CD4-positive, alpha-beta T cell treated with Interleukin-6 for 4 hours (primary cell): ENCODE measurements around the gene SEC14L5.

Experiments used
- DNase-seq: peaks from one replicate; pipeline ENCODE4 v3.0.0-alpha.2; 2020; ENCODE audit warnings: mixed read lengths

Gene SEC14L5

DNA sequence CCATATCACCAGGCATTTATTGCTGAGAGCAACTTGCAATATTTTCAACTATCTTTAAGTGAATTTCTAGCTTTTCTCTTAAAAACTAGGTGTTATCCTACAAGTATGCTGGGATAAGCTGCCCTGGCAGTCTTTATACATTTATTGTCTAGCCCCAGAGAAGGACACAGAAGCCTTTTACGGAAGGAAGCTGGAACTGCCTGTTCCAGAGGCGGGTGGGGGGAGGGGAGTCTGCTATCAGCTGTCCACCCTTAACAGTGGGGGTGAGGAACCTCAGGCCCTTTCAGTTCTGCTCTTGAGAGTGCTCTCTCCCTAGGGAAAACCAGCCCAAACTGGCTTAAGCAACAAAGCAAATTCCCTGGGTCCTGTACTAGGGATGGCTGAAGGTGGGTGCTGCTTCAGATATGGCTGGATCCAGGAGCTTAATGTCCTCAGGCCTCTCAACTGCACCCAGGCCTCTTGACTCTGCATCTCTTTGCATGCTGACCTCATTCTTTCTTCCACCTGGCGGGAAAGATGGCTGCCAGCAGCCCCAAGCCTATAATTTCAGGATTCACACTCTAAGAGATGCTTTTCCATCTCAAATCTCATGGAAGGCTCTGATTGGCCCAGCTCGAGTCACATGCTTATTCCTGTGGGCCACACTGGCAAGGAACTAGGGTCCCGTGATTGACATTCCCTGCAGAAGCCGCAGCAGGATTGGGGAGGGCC is 59.0 kb downstream of the SEC14L5 start:
- no peak for DNase-seq

DNA sequence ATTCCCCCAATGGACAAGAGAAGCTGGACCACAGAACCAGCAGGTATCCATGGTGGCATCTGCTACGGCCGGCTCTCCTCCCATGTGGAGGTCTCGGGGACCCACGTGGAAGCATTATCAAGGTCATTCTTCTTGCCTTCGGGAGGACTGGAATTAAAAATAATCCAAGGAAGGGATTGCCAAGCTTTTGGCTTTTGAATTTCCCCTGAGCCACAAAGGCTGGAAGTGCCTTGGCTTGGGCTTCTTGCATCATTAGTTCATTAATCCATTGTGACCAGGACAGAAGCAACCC is 59.5 kb downstream of the SEC14L5 start:
- no peak for DNase-seq

DNA sequence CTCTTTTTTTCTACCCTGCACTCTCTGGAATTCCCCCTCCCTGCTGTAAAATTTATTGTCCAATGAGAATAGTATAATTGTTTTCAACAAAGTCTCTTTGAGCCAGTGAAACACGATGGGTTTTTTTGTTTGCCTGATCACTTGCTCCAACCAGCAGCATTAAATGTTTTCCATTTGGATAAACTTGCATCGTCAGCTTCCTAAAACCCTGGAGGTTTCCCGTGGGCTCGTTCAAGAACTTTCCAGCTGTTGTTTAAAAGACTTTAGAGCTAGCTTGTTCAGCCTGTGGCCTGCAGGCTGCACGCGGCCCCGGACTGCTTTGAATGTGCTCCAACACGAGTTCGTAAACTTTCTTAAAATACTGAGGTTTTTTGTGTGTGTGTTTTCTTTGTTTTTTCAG is 60.7 kb downstream of the SEC14L5 start:
- DNase-seq, result no peak

DNA sequence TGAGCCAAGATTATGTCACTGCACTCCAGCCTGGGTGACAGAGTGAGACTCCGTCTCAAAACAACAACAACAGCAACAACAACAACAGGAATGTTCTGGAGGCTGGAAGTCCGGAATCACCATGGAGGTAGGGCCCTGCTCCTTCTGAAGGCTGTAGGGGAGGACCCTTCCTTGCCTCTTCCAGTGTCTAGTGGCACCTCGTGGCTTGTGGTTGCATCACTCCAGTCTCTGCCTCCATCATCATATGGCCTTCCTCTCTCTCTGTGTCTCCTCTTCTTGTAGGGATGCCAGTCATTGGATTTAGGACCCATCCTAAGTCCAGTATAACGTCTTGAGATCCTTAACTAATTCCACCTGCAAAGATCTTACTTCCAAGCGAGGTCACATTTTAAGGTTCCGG is 61.6 kb downstream of the SEC14L5 start:
- no peak for DNase-seq

DNA sequence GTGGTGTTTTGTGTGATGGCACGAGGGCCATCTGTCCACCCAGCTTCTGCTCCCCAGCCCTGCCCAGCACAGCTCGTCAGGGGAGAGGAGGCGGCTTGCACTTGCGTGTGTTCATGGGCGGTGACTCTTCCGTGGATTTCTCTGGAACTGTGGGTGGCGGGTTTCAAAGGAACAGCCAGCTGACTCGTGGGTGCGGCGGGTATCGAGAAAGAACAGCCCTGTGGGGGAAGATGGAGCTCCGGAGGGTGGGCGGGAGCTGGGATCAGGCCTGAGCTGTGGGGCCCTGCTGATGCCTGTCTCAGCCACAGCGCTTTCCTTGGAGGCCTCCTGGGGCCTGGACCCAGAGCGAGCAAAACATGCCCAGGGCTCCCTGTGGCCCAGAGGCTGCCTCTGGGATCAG is 62.4 kb downstream of the SEC14L5 start:
- no peak for DNase-seq

DNA sequence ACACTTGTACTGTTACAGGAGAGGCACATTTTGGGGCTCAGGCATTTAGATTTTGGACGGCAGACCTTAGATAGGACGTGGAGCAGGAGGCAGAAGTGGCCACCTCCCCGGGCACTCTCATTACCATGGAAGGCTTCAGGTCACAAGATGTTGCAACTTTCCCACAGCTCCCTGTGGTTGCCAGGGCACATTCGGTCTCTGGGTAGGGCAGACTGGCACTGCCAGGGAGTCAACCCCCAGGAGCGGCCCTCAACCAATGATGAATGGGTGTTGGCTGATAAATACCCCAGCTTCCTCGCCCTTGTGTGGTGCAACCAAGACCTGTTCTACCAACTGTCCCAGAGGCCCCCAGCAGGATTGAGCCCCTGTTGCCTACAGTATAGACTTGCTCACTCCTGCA is 64.4 kb downstream of the SEC14L5 start:
- DNase-seq, result no peak

DNA sequence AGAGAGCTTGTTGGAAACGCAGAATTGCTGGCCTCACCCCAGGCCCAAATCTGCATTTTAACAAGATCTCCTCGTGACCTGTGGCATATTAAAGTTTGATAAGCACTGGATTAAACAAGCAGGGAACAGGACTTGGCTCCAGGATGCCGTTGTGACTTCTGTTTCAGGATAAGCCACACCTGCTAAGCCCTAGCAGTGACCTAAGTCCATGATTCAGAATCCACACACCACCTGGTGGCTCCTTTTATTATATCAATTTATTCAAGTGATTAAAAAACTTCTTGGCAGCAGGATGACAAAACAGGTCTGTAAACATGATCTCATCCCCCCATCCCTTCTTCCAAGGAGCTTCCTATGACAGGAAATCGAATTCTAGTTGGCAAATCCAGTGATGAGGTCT is 66.5 kb downstream of the SEC14L5 start:
- DNase-seq, result no peak

DNA sequence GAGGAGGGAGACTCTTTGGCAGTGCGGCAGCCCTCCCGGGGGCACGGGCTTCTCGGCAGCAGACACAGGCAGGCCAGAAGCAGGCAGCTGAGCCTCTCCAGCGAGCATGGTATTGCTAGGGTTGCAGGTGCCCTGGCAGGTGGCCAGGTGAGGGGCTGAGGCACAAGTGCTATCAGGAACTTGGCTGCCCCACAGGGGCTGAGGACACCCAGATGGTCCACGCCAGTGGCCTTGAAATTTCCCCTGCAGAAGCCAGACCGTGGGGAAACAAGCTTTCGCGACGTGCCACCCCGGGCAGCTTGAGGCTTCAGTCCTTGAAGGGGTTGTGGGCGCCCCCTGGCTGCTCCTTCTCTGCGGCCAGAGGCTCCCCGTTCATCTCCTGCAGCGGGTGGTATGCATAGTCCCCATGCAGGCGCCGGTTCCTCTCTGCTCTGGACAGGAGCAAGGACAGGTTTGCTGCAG is 67.1 kb downstream of the SEC14L5 start:
- DNase-seq, result peak; percentile 8

DNA sequence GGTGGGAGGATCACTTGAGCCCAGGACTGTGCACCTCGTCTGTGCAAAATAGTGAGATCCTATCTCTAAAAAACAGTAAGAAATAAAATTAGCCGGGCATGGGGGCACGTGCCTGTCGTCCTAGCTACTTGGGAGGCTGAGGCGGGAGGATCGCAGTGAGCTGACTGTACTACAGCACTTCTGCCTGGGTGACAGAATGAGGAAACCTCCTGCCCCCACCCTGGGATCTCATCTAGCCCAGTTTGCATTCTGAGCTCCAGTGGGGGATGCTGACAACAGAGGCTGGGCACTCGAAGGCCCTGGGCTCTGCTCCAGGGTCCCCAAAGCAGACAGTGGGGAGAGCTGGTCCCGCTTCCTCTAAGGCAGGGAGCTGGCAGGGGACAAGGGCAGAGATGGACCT is 68.5 kb downstream of the SEC14L5 start:
- no peak for DNase-seq

DNA sequence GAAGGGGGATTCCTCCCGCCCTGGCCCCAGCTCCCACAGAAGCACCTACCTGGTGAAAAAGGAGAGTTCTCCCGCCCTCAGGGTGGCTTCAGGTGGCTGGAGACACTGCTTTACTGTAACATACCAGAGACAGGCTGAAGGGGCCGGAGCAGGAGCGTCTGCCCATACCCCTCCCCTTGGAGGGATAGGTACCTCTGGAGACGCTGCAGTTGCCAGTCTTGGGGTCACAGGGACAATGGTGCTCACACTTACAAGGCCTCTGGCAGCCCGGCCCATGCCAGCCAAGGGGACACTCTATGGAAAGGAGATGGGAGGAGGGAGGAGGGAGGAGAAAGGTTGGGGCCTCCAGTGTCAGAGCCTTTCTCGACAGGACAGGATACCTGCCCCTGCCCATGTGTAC is 69.0 kb downstream of the SEC14L5 start:
- no peak for DNase-seq

DNA sequence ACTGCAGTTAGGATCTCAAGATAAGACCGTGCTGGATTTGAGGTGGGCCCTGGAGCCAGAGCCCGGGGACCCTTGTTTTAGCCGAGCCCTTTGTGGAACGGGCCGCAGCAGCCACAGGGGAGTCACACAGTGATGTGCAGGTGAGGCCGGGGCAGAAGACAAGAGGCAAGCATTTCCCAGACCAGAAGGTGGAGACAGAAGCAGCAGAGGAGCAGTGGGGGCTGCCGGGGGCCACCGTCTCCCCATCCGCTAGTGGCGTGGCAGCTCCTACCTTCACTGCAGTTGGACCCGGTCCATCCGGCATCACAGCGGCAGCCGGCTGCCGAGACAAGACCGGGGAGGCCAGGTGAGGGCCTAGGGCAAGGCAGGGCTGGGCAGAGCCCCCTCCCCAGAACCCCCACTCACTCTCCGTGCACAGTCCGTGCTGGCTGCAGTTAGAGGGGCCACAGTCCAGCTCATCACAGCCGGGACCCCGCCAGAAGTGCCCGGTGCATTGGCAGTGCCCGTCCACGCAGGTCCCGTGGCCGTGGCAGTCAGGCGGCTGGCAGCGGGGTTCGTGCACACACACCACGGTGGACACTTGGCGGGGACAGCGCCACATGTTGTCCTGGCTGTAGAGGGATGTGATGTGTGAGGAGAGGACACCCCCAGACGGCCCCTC is 69.6 kb downstream of the SEC14L5 start:
- DNase-seq, result no peak

DNA sequence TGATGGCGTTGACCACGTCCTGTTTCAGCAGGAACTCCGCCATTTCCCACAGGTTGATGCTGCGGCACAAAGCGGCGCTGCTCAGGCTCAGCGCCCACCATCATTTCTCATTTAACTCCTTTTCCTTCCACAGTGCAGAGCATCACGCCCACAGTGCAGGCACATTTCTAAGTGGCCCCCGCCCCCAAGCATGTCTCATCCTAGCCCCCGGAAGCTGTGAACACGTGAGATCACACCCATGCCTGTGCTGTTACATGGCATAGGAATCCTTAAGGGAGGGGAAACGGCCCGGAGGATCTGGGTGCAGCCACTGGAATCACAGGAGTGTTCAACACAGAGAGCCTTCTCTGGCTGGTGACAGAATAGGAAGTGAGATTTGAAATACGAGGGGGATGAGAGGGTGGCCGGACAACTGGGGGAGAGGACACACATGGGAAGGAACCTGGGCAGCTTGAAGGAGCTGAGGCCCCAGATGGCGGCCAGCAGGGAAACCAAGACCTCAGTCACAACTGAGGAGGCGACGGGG is 70.9 kb downstream of the SEC14L5 start:
- DNase-seq, result no peak

DNA sequence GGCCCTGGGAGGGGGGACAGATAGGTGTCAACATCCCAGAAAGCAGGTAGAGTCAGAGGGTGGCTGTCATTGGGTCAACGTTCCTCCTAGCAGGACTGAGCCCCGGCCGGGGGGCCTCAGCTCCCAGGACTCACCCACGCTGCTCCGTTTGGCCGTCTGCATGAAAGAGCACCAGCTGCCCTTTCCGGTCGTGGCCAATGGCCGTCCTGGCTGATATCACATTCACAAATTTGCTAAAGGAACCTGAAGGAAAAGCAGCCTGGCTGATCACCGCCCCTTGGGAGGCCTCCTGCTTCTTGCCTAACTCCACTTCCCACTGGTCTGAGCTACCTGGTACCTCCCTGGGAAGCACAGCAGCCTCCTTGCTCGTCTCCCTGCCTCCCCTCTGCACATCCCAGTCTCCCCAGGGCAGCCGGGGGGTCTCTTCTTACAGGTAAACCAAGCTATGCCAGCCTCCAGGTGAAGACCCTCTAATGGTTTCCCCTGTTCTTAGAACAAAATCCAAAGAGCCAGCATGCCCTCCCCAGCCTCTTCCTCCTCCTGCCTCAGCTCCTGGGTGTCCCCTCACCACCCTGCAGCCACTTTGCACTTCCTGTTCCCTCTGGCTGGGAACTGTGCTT is 72.2 kb downstream of the SEC14L5 start:
- no peak for DNase-seq

DNA sequence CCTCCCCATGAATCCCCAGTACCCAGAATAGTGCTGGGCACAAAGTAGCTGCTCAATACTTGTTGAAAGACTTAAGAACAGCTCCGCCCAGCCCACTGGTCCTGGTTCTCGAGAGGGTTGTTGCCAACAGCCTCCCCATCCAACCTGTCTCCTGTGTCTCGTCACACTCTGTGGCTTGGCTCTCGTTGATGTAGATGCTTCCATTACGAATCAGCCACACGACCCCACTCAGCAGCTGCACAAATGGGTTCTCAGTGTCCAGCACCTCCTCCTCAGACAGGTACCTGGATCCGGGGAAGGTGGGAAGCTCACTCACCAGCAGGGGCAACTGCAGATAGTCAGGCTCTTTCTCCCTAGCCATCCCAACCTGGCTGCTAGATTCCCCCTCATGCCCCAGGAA is 73.5 kb downstream of the SEC14L5 start:
- no peak for DNase-seq

DNA sequence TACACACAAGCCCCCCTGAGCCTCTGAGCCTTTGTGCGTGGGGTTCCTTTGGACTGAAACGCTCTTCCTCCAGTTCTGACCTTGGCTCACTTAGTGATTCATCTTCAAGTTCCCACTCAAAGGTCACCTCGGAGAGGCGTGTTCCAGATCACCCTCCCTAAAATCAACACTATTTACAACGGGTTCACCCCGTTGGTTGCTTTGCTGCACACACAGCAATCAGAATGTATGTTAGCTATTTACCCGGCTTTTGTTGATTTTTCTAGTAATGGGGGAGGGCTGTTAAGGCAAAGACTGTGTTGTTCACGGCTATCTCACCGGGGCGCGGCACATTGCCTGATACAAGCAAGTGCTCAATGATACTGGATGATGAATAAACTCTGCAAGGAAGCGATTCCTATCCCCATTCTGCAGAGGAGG is 74.6 kb downstream of the SEC14L5 start:
- DNase-seq, result no peak

DNA sequence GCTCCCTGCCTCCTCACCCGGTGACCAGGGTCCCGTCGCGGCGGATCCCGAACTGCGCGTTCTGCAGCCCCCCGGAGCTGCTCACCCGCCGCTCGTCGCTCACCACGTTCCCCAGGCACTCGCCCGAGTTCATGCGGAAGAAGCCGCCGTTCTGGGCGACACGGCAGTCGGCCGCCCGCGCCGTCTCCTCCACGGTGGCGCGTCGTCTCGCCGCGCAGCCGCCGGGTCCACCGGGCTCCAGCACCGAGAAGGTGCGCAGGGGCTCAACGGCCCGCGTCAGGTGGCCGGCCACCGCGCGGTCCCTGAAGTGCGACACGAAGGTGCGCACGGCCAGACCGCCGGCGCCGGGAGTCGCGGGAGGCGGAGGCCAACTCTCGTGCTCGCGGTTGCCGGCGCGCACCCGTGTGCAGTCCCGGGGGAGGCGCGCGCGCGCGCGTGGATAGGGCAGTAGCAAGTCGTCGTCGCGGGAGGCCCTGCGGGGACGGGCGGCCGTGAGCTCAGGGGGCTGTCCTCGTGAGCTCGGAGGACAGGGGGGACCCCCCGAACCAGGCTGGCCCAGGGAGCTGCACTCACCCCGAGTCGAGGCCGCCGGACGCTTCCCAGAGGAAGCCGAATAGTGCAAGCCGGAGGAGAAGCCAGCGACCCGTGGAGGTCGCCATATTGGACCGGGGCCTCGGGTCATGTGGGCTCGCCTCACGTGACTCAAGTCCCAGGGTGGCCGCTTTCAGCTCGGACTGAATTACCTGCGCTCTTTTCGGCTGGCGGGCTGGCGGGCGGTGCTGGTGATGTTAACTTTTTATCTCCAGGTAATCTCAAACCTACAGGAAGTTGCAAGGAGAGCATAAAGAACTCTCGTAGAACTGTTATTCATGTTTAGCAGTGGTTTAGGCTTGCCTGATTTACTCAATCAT is 75.4 kb downstream of the SEC14L5 start, which contains the start of gene NAGPA:
Gene NAGPA, minus strand, starts transcription at position 680 of the 911 bp plus-strand sequence. Its CDS starts 21 bp downstream, at position 659.
- peak; percentile 86 for DNase-seq

DNA sequence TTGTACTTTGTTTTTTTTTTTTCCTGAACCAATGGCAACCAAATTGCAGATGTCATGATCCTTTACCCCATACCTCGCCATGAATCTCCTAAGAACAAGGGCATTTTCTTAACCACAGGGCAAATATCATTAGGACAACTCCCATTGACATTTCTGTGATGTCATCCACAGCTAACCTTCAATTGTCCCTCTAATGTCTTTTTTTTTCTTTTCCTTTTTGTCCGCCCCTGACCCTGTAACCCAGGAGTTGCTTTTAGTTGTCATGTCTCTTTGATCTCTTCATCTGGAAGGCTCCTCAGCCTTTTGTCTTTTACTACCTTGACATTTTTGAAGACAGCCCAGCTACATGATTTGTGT is 76.0 kb downstream of the SEC14L5 start:
- DNase-seq, result no peak

DNA sequence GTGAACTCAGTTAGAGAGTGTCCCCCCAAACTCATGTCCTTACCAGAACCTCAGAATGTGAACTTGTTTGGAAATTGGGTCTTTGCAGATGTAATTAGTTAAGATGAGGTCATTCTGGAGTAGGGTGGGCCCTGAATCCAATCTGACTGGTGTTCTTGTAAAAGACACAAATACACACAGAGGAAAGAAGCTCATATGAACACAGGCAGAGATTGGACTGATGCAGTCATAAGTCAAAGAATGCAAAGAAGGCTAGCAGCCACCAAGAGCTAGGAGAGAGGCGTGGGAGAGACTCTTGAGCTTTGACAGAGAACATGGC is 77.7 kb downstream of the SEC14L5 start:
- DNase-seq, result no peak

DNA sequence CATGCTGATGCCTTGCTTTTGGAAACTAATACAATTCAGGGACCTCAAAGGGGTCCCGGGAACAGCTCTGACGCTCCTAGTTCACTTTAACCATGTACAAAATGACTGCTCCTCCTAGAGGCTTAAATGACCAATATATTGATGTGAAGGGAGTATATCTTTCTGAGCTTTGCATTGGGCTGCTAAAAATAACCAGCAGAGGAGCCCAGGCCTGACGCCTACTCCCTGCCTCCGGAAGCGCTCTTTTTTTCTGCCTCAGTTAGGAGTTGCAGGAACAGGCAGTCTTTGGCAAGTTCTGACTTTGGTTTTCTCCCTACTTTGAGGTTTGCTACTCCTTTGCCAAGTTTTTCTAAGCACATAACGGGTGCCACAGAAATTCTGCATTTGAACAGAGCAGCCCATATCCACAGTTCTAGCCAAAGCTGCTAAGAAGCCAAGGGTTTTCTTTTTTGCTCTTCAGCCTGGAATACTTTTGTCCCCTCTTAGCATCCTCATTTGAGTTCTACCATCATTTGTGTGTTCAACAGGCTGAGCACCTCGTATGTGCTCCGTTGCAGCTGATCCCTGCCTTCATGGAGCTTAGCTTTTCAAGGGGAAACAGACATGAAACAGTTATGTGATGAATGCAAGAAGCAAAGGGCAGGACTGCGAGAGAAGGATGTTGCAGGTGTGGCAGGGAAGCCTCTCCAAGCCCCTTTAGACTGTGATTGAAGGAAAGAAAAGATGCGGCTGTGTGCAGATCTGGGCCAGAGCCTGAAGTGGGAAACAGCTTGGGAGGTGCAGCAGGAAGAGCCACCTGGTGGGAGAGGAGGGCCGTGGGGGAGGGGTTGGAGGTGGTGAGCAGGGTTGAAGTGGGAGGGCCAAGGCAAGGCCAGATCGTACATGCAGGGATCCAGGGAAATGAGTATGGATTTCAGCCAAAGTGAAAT is 78.4 kb downstream of the SEC14L5 start:
- DNase-seq, result no peak

DNA sequence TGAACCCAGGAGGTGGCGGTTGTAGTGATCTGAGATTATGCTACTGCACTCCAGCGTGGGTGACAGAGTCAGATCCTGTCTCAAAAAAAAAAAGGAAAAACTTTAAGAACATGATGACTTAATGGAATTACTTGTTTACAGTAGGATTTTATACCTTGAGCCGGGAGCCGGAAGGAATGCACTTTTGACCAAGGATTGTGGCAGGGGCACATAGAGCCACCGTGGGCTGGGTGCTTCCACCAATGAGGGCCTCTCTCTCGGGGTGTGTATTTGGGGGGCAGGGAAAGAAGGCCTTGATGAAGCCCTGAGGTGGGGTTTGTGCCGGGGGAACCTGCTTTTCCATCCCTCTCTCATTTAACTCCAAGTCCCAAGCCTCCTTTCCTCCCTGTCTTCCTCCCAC is 82.3 kb downstream of the SEC14L5 start:
- no peak for DNase-seq

DNA sequence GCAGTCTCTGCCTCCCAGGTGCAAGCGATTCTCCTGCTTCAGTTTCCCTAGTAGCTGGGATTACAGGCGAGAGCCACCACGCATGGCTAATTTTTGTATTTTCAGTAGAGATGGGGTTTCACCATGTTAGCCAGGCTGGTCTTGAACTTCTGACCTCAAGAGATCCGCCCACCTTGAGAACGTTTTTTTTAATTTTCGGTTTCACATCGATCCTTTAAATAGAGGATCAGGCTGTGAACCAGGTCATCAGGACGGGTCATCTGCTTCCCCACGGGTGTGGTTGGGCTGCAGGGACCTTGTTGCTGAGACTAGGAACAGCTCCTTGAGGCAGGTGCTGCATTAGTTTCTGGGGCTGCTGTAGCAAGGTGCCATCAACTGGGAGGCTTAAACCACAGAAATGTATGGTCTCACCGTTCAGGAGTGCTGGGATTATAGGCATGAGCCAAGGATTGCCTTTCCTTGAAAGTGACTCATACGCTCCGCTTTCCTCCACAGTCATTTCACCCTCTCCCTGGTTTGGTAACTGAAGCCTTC is 83.5 kb downstream of the SEC14L5 start:
- no peak for DNase-seq
